Activated naive CD8-positive, alpha-beta T cell treated with anti-CD3 and anti-CD28 coated beads, Interleukin-2, amount 10 ng/mL, durations not matched to agents 7 days and 5 days (primary cell): ENCODE measurements around the gene GMNN. TPM values are rescaled to one million over a fixed set of nuclear protein-coding genes. Genes with fewer than 3 reads are reported as not detected.

Experiments
- ATAC-seq: fragments of 150-1000 bp; cut with Tn5 transposase; one replicate; pipeline ENCODE4 v1.10.0; 2021; ENCODE audit warnings: low read depth, moderate library complexity
- POLR2A ChIA-PET: fragments of 350-600 bp; sonication (Branson Sonifier 250); formaldehyde crosslinking; loops from one replicate; lab custom pipeline; 2021; ENCODE audit warnings: antibody characterized with exemption; lab: Charles Lee
- DNase-seq: peaks from one replicate; pipeline ENCODE4 v3.0.0; 2021
- H3K27ac Mint-ChIP-seq: one replicate; pipeline ENCODE4 v1.8.0; 2022; ENCODE audit warnings: mild to moderate bottlenecking, mixed read lengths
- H3K27me3 Mint-ChIP-seq: one replicate; pipeline ENCODE4 v1.8.0; 2022; ENCODE audit warnings: mild to moderate bottlenecking, moderate library complexity, mixed read lengths
- H3K36me3 Mint-ChIP-seq: one replicate; pipeline ENCODE4 v1.8.0; 2021; ENCODE audit warnings: mild to moderate bottlenecking, mixed read lengths
- H3K4me1 Mint-ChIP-seq: one replicate; pipeline ENCODE4 v1.8.0; 2021; ENCODE audit warnings: mixed read lengths
- H3K4me3 Mint-ChIP-seq: one replicate; pipeline ENCODE4 v1.8.0; 2022; ENCODE audit warnings: mild to moderate bottlenecking, moderate library complexity, mixed read lengths
- H3K9me3 Mint-ChIP-seq: one replicate; pipeline ENCODE4 v1.8.0; 2021; ENCODE audit warnings: mixed read lengths
- total RNA-seq, 2 experiments: library from RNA; stranded (reverse); gene quantifications; one replicate each; pipeline ENCODE4 v1.2.3, GENCODE V29; 2021

Gene GMNN
- total RNA-seq, 2 experiments from 2014 or later = 50.1 to 53.5 TPM

DNA sequence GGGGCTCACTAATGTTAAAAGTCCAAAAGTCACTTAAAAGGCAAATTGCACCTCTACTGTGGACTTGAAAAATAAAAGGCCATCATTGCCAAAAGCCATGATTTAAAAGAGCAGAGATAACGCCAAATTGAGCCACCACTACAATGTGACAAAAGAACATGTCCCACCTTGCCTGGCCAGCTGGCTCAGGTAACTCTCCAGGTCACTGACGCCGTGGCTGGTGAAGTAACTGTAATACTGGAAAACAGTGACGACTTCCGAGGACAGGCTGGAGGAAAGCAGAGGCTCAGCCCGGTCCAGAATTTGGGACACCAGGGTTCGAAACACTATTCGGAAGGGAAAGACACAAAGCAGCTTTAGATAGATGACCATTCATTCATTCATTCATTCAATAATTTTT is 53.2 kb downstream of the GMNN start:
- peaks cover 51% of the 10 kb centered on the region for H3K36me3 Mint-ChIP-seq
- POLR2A ChIA-PET = no interaction called here
- no peaks in the 10 kb centered on the region for H3K4me1 Mint-ChIP-seq
- H3K4me3 Mint-ChIP-seq = no peak overlapping the region
- no peaks in the 10 kb centered on the region for H3K27me3 Mint-ChIP-seq
- H3K27ac Mint-ChIP-seq = no peak overlapping the region
- DNase-seq = no peak
- H3K9me3 Mint-ChIP-seq = no peaks in the 10 kb centered on the region
- ATAC-seq = no peak

DNA sequence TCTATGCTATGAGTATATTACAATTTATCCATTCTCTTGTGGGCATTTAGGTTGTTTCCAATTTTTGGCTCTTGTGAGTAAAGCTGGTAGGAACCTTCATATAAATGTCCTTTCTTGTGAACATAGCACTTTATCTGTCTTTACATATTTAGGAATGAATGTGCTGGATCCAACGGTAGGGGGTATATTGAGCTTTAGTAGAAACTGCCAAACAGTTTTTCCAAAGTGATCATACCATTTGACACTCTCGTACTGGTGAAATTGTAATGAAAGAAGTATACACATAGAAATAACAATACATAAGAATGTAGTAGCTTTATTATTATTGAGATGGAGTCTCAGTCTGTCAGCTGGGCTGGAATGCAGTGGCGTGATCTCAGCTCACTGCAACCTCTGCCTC is 54.9 kb downstream of the GMNN start:
- H3K27ac Mint-ChIP-seq = no peak overlapping the region
- no peak overlapping the region for H3K4me3 Mint-ChIP-seq
- POLR2A ChIA-PET = no interaction called here
- H3K27me3 Mint-ChIP-seq = no peaks in the 10 kb centered on the region
- H3K4me1 Mint-ChIP-seq = peaks cover 7% of the 10 kb centered on the region
- H3K9me3 Mint-ChIP-seq = no peaks in the 10 kb centered on the region
- DNase-seq (no peak), ATAC-seq (no peak)
- H3K36me3 Mint-ChIP-seq = peaks cover 55% of the 10 kb centered on the region

DNA sequence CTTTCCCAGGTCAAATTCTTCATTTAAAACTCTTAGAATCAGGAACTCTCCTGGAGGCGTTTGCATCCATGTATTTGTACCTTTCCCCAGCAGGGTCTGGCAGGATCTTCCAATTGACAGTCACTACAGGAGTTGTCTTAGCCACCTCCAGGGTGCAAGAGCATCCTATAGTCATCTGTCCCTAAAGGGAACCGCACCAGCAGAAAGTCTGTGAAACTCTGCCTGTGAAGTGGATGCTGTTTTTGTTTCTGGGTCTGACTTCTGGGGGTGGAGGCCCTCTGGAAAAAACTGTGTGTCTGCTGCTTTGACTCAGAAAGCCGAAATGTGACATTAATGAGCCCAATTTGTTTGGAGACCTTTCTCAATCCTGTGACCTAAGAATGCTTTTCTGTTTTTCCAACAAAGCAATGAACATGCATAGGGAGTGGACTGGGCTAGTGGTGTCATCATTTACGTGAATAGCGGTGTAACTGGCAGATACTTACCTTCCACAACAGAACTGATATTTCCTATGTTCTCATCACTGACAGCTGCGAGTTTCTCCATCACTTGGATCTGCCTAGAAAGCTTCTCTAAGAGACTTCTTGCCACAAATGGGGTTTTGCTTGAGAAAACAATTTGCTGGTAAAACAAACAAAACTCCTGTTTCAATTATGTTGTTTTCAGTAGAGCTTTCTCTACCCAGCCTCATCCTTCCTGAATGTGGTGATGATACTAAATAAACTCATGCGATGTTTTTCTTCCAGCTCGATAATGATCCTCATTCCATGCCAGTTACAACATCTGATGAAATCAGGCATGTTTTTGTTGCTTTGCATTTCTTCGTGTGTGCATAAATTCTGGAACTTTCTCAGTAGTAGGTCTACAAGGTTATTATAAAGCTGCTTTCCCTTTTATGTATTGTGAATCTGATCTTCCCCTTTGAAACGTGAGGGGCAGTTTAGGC is 57.3 kb downstream of the GMNN start:
- H3K36me3 Mint-ChIP-seq = peaks cover 69% of the 10 kb centered on the region
- peaks cover 2% of the 10 kb centered on the region for H3K9me3 Mint-ChIP-seq
- no peak overlapping the region for H3K27ac Mint-ChIP-seq
- ATAC-seq (no peak), DNase-seq (no peak)
- POLR2A ChIA-PET = no interaction called here
- H3K27me3 Mint-ChIP-seq = no peaks in the 10 kb centered on the region
- H3K4me1 Mint-ChIP-seq = peaks cover 14% of the 10 kb centered on the region
- no peak overlapping the region for H3K4me3 Mint-ChIP-seq

DNA sequence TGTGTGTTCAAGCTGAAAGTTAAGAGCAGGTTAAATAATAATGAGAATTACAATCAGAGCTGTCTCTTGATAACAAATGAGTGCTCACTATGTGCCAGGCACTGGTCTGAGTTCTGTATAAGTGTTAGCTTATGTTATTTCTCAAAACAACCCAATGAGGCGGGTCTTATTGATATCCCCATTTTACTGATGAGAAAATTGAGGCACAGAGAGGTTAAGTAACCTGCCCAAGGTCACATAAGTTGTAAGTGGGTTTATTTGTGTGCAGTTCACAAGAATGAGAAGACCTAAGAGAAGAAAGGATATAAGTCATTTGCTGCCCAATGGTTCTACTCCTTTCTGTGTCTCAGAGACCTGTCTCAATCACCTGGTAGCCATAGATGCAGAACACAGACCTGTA is 58.1 kb downstream of the GMNN start:
- peaks cover 2% of the 10 kb centered on the region for H3K9me3 Mint-ChIP-seq
- H3K36me3 Mint-ChIP-seq = peaks cover 69% of the 10 kb centered on the region
- no peaks in the 10 kb centered on the region for H3K27me3 Mint-ChIP-seq
- H3K27ac Mint-ChIP-seq = no peak overlapping the region
- DNase-seq (no peak), ATAC-seq (no peak)
- peaks cover 14% of the 10 kb centered on the region for H3K4me1 Mint-ChIP-seq
- H3K4me3 Mint-ChIP-seq = no peak overlapping the region
- POLR2A ChIA-PET = no interaction called here

DNA sequence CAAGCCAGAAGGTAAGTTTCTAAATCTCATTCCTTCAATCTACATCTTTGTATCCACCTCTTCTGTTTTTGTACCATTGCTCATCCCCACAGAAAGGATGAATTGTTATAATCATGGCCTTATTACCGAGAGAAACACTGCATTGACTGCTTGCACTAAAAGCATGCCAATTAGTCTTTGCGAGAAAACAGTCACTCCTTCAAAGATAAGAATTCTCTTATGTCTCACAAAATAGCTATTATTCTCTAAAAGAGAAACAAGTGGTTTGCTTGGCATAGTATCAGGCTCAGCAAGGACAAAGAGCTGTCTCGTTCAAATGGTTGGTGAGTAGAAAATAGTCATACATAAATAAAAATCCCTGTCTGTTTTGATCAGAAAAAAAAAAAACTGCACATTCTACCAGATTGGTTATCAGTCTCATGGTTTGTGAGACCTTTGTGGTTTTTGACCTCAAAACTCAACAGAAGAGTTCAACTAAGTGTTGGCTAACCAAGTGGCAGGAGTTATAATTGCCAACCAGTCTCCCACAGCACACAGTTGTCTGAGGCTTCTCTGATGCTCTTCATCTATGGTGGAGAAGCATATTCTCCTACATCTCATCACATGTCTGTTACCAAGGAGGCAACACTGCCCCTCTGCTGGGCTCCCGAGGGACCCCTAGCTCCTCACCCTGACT is 59.1 kb downstream of the GMNN start:
- POLR2A ChIA-PET = no interaction called here
- no peaks in the 10 kb centered on the region for H3K27me3 Mint-ChIP-seq
- peaks cover 16% of the 10 kb centered on the region for H3K4me1 Mint-ChIP-seq
- no peak overlapping the region for H3K4me3 Mint-ChIP-seq
- DNase-seq (no peak), ATAC-seq (no peak)
- peaks cover 3% of the 10 kb centered on the region for H3K9me3 Mint-ChIP-seq
- H3K27ac Mint-ChIP-seq = peak overlapping the region; percentile 40
- peaks cover 71% of the 10 kb centered on the region for H3K36me3 Mint-ChIP-seq

Other genes starting within 250 kb of the GMNN start
- under 1 TPM in 1 of 2 experiments, not detected in 1; 0.06 TPM for gene KIAA0319, start 128.7 kb upstream of the GMNN start, total RNA-seq
- gene TDP2, start 108.0 kb upstream of the GMNN start, total RNA-seq = 10 to 100 TPM; 48.9 to 54.5 TPM
- gene ACOT13, start 107.9 kb upstream of the GMNN start, total RNA-seq = 10 to 100 TPM; 16.6 to 20.6 TPM
- gene C6orf62, start 55.8 kb upstream of the GMNN start, total RNA-seq = 100 to 1,000 TPM; 161 to 166 TPM
- gene ARMH2, start 24.0 kb downstream of the GMNN start, total RNA-seq = 1 to 10 TPM; 1.6 to 2.2 TPM
- gene RIPOR2, start 161.0 kb downstream of the GMNN start, total RNA-seq = 100 to 1,000 TPM; 181 to 195 TPM